Left renal pelvis (tissue), 4 donors: ENCODE results near the gene PLEKHG5. TPM values are rescaled to one million over a fixed set of nuclear protein-coding genes. Genes with fewer than 3 reads are reported as not detected.
"Not testable (repeated sequence)": the region's sequence is repeated elsewhere in the genome, so short reads cannot be mapped to it uniquely, and the experiment has no call there.

Experiments used
- DNase-seq, 4 donors: peaks; one replicate each; pipeline ENCODE4 v3.0.0-alpha.2; 2013; ENCODE audit warnings: low read depth in 4 of 4, low spot score in 3 of 4
- polyA plus RNA-seq, 4 donors: library from polyadenylated mRNA; unstranded; fragments of 120-200 nt; gene quantifications; one replicate each; pipeline ENCODE4 v1.2.1, GENCODE V29; 2013; ENCODE audit not compliant: insufficient read length in 4 of 4

Gene PLEKHG5
- polyA plus RNA-seq, 4 donors: 10.9 to 23.5 (median 14.0) TPM

- DNase-seq: no peak
Observed at GRCh38 chr1:6497215-6497866, 5.9 kb upstream of the PLEKHG5 start.

GRCh38 chr1:6496890-6497214 is 5.4 kb upstream of the PLEKHG5 start:
- no peak for DNase-seq

- no peak for DNase-seq
Observed at GRCh38 chr1:6496365-6496721, 4.9 kb upstream of the PLEKHG5 start.

GRCh38 chr1:6495540-6496364 is 4.3 kb upstream of the PLEKHG5 start:
- no peak for DNase-seq

- DNase-seq: no peak
Observed at GRCh38 chr1:6495041-6495441, 3.6 kb upstream of the PLEKHG5 start.

GRCh38 chr1:6494627-6495026 is 3.2 kb upstream of the PLEKHG5 start:
- no peak for DNase-seq

- not testable (repeated sequence) for DNase-seq
Observed at GRCh38 chr1:6493834-6494223, 2.4 kb upstream of the PLEKHG5 start.

GRCh38 chr1:6491966-6492365 is 499 bp upstream of the PLEKHG5 start:
- DNase-seq: no peak

GRCh38 chr1:6491081-6491449 is 402 bp downstream of the PLEKHG5 start:
- DNase-seq: no peak

- DNase-seq: peak in 3 of 4 donors; percentile 57 to 67 (median 61)
Observed at GRCh38 chr1:6490181-6491080, 1.0 kb downstream of the PLEKHG5 start.

- no peak for DNase-seq
Observed at GRCh38 chr1:6489799-6490180, 1.7 kb downstream of the PLEKHG5 start.

- DNase-seq: no peak
Observed at GRCh38 chr1:6489383-6489765, 2.1 kb downstream of the PLEKHG5 start.

- DNase-seq: no peak
Observed at GRCh38 chr1:6488602-6489382, 2.7 kb downstream of the PLEKHG5 start.

GRCh38 chr1:6487804-6488484 is 3.5 kb downstream of the PLEKHG5 start:
- DNase-seq: no peak

GRCh38 chr1:6486433-6487011 is 4.9 kb downstream of the PLEKHG5 start:
- peak; percentile 58 to 87 (median 78) for DNase-seq

- DNase-seq: no peak
Observed at GRCh38 chr1:6485168-6486101, 6.0 kb downstream of the PLEKHG5 start.

- DNase-seq: no peak
Observed at GRCh38 chr1:6484826-6485167, 6.7 kb downstream of the PLEKHG5 start.

GRCh38 chr1:6483761-6484117 is 7.7 kb downstream of the PLEKHG5 start:
- DNase-seq: no peak
